Measurements from ENCODE around the gene B3GALT4.
A peak's percentile ranks its signal among the peaks of the same experiment; 100 is the strongest.

Gene B3GALT4

GRCh38 chr6:33289784-33290315, 12.9 kb downstream of the B3GALT4 start:
- peak overlapping the region; percentile 81 for H3K4me3 ChIP-seq (ENCODE audit: low read length, poor library complexity, severe bottlenecking)
- TF ChIP-seq CTCF (conservative IDR thresholded peaks at IDR 0.05; ENCODE audit: low read length), result no peak
- no peak for TF ChIP-seq EZH2phosphoT487 (IDR thresholded peaks at IDR 0.05; ENCODE audit: borderline replicate concordance)

GRCh38 chr6:33290459-33290858, 13.5 kb downstream of the B3GALT4 start:
- peaks cover 17% of the 10 kb centered on the region; the same call in 1 of the 2 replicates for H3K36me3 ChIP-seq (ENCODE audit: insufficient read depth, low read length)
- peaks cover 17% of the 10 kb centered on the region for H3K4me1 ChIP-seq (ENCODE audit: insufficient read depth, low read length, poor library complexity, severe bottlenecking)
- peaks cover 42% of the 10 kb centered on the region for H3K79me2 ChIP-seq (ENCODE audit: insufficient read depth, low read length)
- H4K20me1 ChIP-seq (ENCODE audit: insufficient read depth, low read length, poor library complexity, severe bottlenecking), result no peaks in the 10 kb centered on the region
- peak overlapping the region; percentile 80 for H3K9ac ChIP-seq (ENCODE audit: low read depth, low read length, poor library complexity, severe bottlenecking)
- H3F3A ChIP-seq (ENCODE audit: low read depth), result no peaks in the 10 kb centered on the region
- H2AFZ ChIP-seq (ENCODE audit: low read length), result no peak overlapping the region
- no peaks in the 10 kb centered on the region for H3K9me2 ChIP-seq (replicated peaks; ENCODE audit: low read depth, low read length)
- TF ChIP-seq CTCF (conservative IDR thresholded peaks at IDR 0.05; ENCODE audit: low read length) (no peak), EZH2phosphoT487 (IDR thresholded peaks at IDR 0.05; ENCODE audit: borderline replicate concordance) (no peak)
- H3K4me2 ChIP-seq (ENCODE audit: low read depth, low read length, poor library complexity, severe bottlenecking), result peak overlapping the region; percentile 100
- no peaks in the 10 kb centered on the region for H3K27me3 ChIP-seq (ENCODE audit: insufficient read depth, low read length, poor library complexity, severe bottlenecking)
- H3K9me3 ChIP-seq (ENCODE audit: insufficient read depth, low read depth, low read length), result no peaks in the 10 kb centered on the region
- peak overlapping the region; percentile 81 for H3K4me3 ChIP-seq (ENCODE audit: low read length, poor library complexity, severe bottlenecking)

More at GRCh38 chr6:33289784-33290315, 12.9 kb downstream of the B3GALT4 start:
- H2AFZ ChIP-seq (ENCODE audit: low read length), result peak overlapping the region; percentile 94; the same call in 1 of the 2 replicates
- no peaks in the 10 kb centered on the region for H3K9me2 ChIP-seq (replicated peaks; ENCODE audit: low read depth, low read length)
- H3K9ac ChIP-seq (ENCODE audit: low read depth, low read length, poor library complexity, severe bottlenecking), result peak overlapping the region; percentile 80
- H3K27me3 ChIP-seq (ENCODE audit: insufficient read depth, low read length, poor library complexity, severe bottlenecking), result no peaks in the 10 kb centered on the region
- peak overlapping the region; percentile 100 for H3K4me2 ChIP-seq (ENCODE audit: low read depth, low read length, poor library complexity, severe bottlenecking)
- peaks cover 17% of the 10 kb centered on the region; the same call in 1 of the 2 replicates for H3K36me3 ChIP-seq (ENCODE audit: insufficient read depth, low read length)
- H3K9me3 ChIP-seq (ENCODE audit: insufficient read depth, low read depth, low read length), result no peaks in the 10 kb centered on the region
- H4K20me1 ChIP-seq (ENCODE audit: insufficient read depth, low read length, poor library complexity, severe bottlenecking), result no peaks in the 10 kb centered on the region
- H3K4me1 ChIP-seq (ENCODE audit: insufficient read depth, low read length, poor library complexity, severe bottlenecking), result peaks cover 17% of the 10 kb centered on the region
- H3K79me2 ChIP-seq (ENCODE audit: insufficient read depth, low read length), result peaks cover 42% of the 10 kb centered on the region
- H3F3A ChIP-seq (ENCODE audit: low read depth), result no peaks in the 10 kb centered on the region

- no peak overlapping the region for H3K4me3 ChIP-seq (ENCODE audit: low read length, poor library complexity, severe bottlenecking)
- no peak overlapping the region for H3K4me2 ChIP-seq (ENCODE audit: low read depth, low read length, poor library complexity, severe bottlenecking)
- no peaks in the 10 kb centered on the region for H3K27me3 ChIP-seq (ENCODE audit: insufficient read depth, low read length, poor library complexity, severe bottlenecking)
- no peaks in the 10 kb centered on the region for H3K9me2 ChIP-seq (replicated peaks; ENCODE audit: low read depth, low read length)
- peaks cover 17% of the 10 kb centered on the region for H3K4me1 ChIP-seq (ENCODE audit: insufficient read depth, low read length, poor library complexity, severe bottlenecking)
- TF ChIP-seq CTCF (conservative IDR thresholded peaks at IDR 0.05; ENCODE audit: low read length), result no peak
- no peak overlapping the region for H3K9ac ChIP-seq (ENCODE audit: low read depth, low read length, poor library complexity, severe bottlenecking)
- no peaks in the 10 kb centered on the region for H4K20me1 ChIP-seq (ENCODE audit: insufficient read depth, low read length, poor library complexity, severe bottlenecking)
- H3K9me3 ChIP-seq (ENCODE audit: insufficient read depth, low read depth, low read length), result no peaks in the 10 kb centered on the region
- H2AFZ ChIP-seq (ENCODE audit: low read length), result no peak overlapping the region
- H3F3A ChIP-seq (ENCODE audit: low read depth), result no peaks in the 10 kb centered on the region
- H3K36me3 ChIP-seq (ENCODE audit: insufficient read depth, low read length), result peaks cover 11% of the 10 kb centered on the region; the same call in 1 of the 2 replicates
- peaks cover 43% of the 10 kb centered on the region for H3K79me2 ChIP-seq (ENCODE audit: insufficient read depth, low read length)
These were observed 16.2 kb downstream of the B3GALT4 start for GRCh38 chr6:33292996-33293682.
